Stomach (tissue), 9 donors: ENCODE measurements around the gene NME7. TPM values are rescaled to one million over a fixed set of nuclear protein-coding genes. Genes with fewer than 3 reads are reported as not detected.

Source experiments
- DNase-seq, 2 donors: peaks; one replicate each; pipeline versions ENCODE4 v3.0.0 to v3.0.0-alpha.2; 2013 to 2019
- H3K27ac ChIP-seq, 5 donors: fragments of 200-600 bp in 4 of 5; sonication (generic) in 4 of 5; one replicate each; pipeline ENCODE4 v1.5.1; 2013 to 2019; ENCODE audit warnings: mild to moderate bottlenecking in 1 of 5, moderate library complexity in 1 of 5
- H3K27me3 ChIP-seq, 3 donors: fragments of 200-600 bp; sonication (generic); one replicate each; pipeline ENCODE4 v1.5.1; 2017 to 2019; ENCODE audit warnings: mixed run types in 1 of 3
- H3K36me3 ChIP-seq, 4 donors: fragments of 200-600 bp; sonication (generic); 1 replicate in 3 of 4; 2 replicates in 1 of 4; pipeline ENCODE4 v1.5.1; 2016 to 2019
- H3K4me1 ChIP-seq, 4 donors: fragments of 200-600 bp; sonication (generic); one replicate each; pipeline ENCODE4 v1.5.1; 2016 to 2019
- H3K4me3 ChIP-seq, 4 donors: fragments of 200-600 bp; sonication (generic) in 3 of 4; one replicate each; pipeline ENCODE4 v1.5.1; 2016 to 2019; ENCODE audit warnings: mild to moderate bottlenecking in 1 of 4
- H3K9me3 ChIP-seq, 4 donors: fragments of 200-600 bp; sonication (generic); one replicate each; pipeline ENCODE4 v1.5.1; 2016 to 2019
- CTCF ChIP-seq, 7 experiments: fragments of 450-650 bp in 4 of 7; fragments of 200-600 bp in 3 of 7; sonication (generic) in 3 of 7; IDR thresholded peaks; one replicate each; pipeline ENCODE4 v1.5.1; 2016 to 2019; ENCODE audit warnings: antibody characterized with exemption in 7 of 7, control low read depth in 2 of 7, mild to moderate bottlenecking in 1 of 7
- EP300 ChIP-seq: sonication (generic); formaldehyde crosslinking; IDR thresholded peaks from one replicate; pipeline ENCODE4 v1.6.1; 2017; ENCODE audit warnings: antibody characterized with exemption
- POLR2A ChIP-seq, 4 donors: fragments of 450-650 bp; IDR thresholded peaks; one replicate each; pipeline ENCODE4 v1.6.1; 2016; ENCODE audit warnings: antibody characterized with exemption in 4 of 4, control low read depth in 2 of 4, mild to moderate bottlenecking in 1 of 4, moderate library complexity in 1 of 4
- POLR2AphosphoS5 ChIP-seq, 3 donors: sonication (generic); formaldehyde crosslinking; IDR thresholded peaks; one replicate each; pipeline ENCODE4 v1.6.1; 2016; ENCODE audit warnings: antibody characterized with exemption in 3 of 3
- WGBS, 5 donors: extraction: QIAGEN DNeasy Blood & Tissue Kit in 3 of 5; methylation state at CpG; one replicate each; pipeline versions ENCODE4 v1.1.5 to v1.1.7; 2013 to 2018; 5-methylcytosine and 5-hydroxymethylcytosine counted together
- intact Hi-C: fragments of 100-400 bp; cut with DNase I; formaldehyde crosslinking; loops from one replicate; pipeline ENCODE4 v1.15.1; 2023; ENCODE audit warnings: low total_unique reads
- polyA plus RNA-seq, 3 donors: library from polyadenylated mRNA; stranded (reverse); fragments of 200-250 nt; gene quantifications; one replicate each; pipeline ENCODE4 v1.2.3, GENCODE V29; 2013
- total RNA-seq, 5 donors: library from RNA; depleted of rRNA; stranded (reverse); fragments of >200 nt; gene quantifications; one replicate each; pipeline versions ENCODE4 v1.1.0 to v1.2.3, GENCODE V29; 2014 to 2016
- donor health status: healthy with polysubstance abuse.
- donor health status: Bipolar disorder and iron deficiency.
- donor health status: healthy.

NME7 gene
- total and polyA plus RNA-seq, 8 donors, result 7.6 to 44.3 (median 8.2) TPM; not detected in 1

- WGBS, 5 donors, result 14 to 49% (median 25%) methylated on average over 2 of the region's 2 CpGs
- Histone ChIP-seq H3K4me3 (no peak overlapping the region), H3K9me3 (no peaks in the 10 kb centered on the region), H3K36me3 (no peaks in the 10 kb centered on the region), H3K27ac (no peak overlapping the region), H3K27me3 (no peaks in the 10 kb centered on the region), H3K4me1 (peaks cover 0 to 7% (median 0%) of the 10 kb centered on the region in 4 donors)
- DNase-seq, result no peak
- no peak for TF ChIP-seq POLR2A (IDR thresholded peaks at IDR 0.05)
- TF ChIP-seq EP300, result no peak
- no peak for TF ChIP-seq CTCF (IDR thresholded peaks at IDR 0.05)
- no peak for TF ChIP-seq POLR2AphosphoS5 (IDR thresholded peaks at IDR 0.05)
- intact Hi-C loops, result no loop called here
Observed at GRCh38 chr1:169250022-169250421, 117.6 kb downstream of the NME7 start.

- H3K4me1 ChIP-seq, result peaks cover 0 to 7% (median 0%) of the 10 kb centered on the region in 4 donors
- H3K36me3 ChIP-seq, result no peaks in the 10 kb centered on the region
- H3K4me3 ChIP-seq, result no peak overlapping the region
- H3K27ac ChIP-seq, result no peak overlapping the region
- DNase-seq, result no peak
- no peaks in the 10 kb centered on the region for H3K27me3 ChIP-seq
- TF ChIP-seq POLR2A (IDR thresholded peaks at IDR 0.05) (no peak), CTCF (IDR thresholded peaks at IDR 0.05) (no peak), EP300 (no peak), POLR2AphosphoS5 (IDR thresholded peaks at IDR 0.05) (no peak)
- intact Hi-C loops, result no loop called here
- 64 to 98% (median 97%) methylated on average over 1 of the region's 1 CpG for WGBS, 5 donors
- no peaks in the 10 kb centered on the region for H3K9me3 ChIP-seq
Observed at GRCh38 chr1:169249611-169250010, 118.0 kb downstream of the NME7 start.

- peak in 1 of 2 donors; percentile 29 for DNase-seq
- TF ChIP-seq CTCF (IDR thresholded peaks at IDR 0.05) (no peak), EP300 (no peak), POLR2AphosphoS5 (IDR thresholded peaks at IDR 0.05) (no peak), POLR2A (IDR thresholded peaks at IDR 0.05) (no peak)
- Histone ChIP-seq H3K4me1 (peaks cover 0 to 16% (median 4%) of the 10 kb centered on the region in 4 donors), H3K4me3 (peak overlapping the region in 1 of 4 donors; percentile 3), H3K36me3 (no peaks in the 10 kb centered on the region), H3K27me3 (no peaks in the 10 kb centered on the region), H3K27ac (peak overlapping the region; percentile 0 to 78 (median 39)), H3K9me3 (no peaks in the 10 kb centered on the region)
- intact Hi-C loops, result no loop called here
- WGBS, 5 donors, result 30 to 64% (median 46%) methylated on average over 1 of the region's 1 CpG
Observed at GRCh38 chr1:169245706-169246105, 121.9 kb downstream of the NME7 start.

GRCh38 chr1:169240449-169241232 lies 127.0 kb downstream of the NME7 start:
- intact Hi-C loops, result no loop called here
- 19 to 42% (median 25%) methylated on average over 3 of the region's 3 CpGs for WGBS, 5 donors
- peaks cover 0 to 13% (median 4%) of the 10 kb centered on the region in 4 donors for H3K4me1 ChIP-seq
- H3K27me3 ChIP-seq, result no peaks in the 10 kb centered on the region
- H3K36me3 ChIP-seq, result no peaks in the 10 kb centered on the region
- H3K9me3 ChIP-seq, result no peaks in the 10 kb centered on the region
- no peak for TF ChIP-seq POLR2AphosphoS5 (IDR thresholded peaks at IDR 0.05)
- TF ChIP-seq EP300, result no peak
- no peak for TF ChIP-seq CTCF (IDR thresholded peaks at IDR 0.05)
- TF ChIP-seq POLR2A (IDR thresholded peaks at IDR 0.05), result no peak
- no peak overlapping the region for H3K4me3 ChIP-seq
- no peak for DNase-seq
- peak overlapping the region in 1 of 5 donors; percentile 4 for H3K27ac ChIP-seq
